HepG2 (cell line): Measurements from ENCODE around the gene TPRN. TPM values are rescaled to one million over a fixed set of nuclear protein-coding genes. Genes with fewer than 3 reads are reported as not detected.

Source experiments
- ATAC-seq: fragments of 200-7000 bp; cut with Tn5 transposase; 3 replicates; pipeline ENCODE4 v1.9.1; 2020; ENCODE audit warnings: mild to moderate bottlenecking, moderate library complexity
- BruUV-seq: library from RNA; stranded (reverse); fragments of 400-500 nt; replicated peaks from 2 replicates; lab custom pipeline; 2021; lab: Mats Ljungman, UMichigan
- CTCF ChIA-PET: fragments of 300-600 bp; formaldehyde crosslinking; extraction: SDS; loops from one replicate; lab custom pipeline; 2021; ENCODE audit warnings: low total read pairs, inconsistent platforms, low intra/inter-chr PET ratio; lab: Yijun Ruan, JAX
- POLR2A ChIA-PET: fragments of 350-600 bp; sonication (Branson Sonifier 250); formaldehyde crosslinking; loops from one replicate; lab custom pipeline; 2020; ENCODE audit warnings: antibody characterized with exemption, inconsistent platforms; lab: Yijun Ruan, JAX
- DNase-seq: peaks from one replicate; pipeline ENCODE4 v3.0.0-alpha.2; 2015; ENCODE audit warnings: low spot score
- FAIRE-seq: peaks from 3 replicates; lab custom pipeline; 2011; peaks lifted over from hg19 to GRCh38; lab: Jason Lieb, UNC
- H2AFZ ChIP-seq: one replicate; pipeline ENCODE4 v1.6.1; 2011; ENCODE audit warnings: low read length, inconsistent platforms
- H3K27ac ChIP-seq: fragments of 300-600 bp; 3 replicates; pipeline ENCODE4 v1.8.0; 2011; ENCODE audit warnings: mixed run types, mild to moderate bottlenecking, mixed read lengths, low read length, inconsistent platforms; ENCODE audit not compliant: insufficient read depth; ENCODE audit errors: extremely low read length
- H3K27me3 ChIP-seq, 2 experiments: fragments of 200-600 bp in 1 of 2; 2 replicates in 1 of 2; 3 replicates in 1 of 2; pipeline versions ENCODE4 v1.6.0 to v1.8.0; 2011; ENCODE audit warnings: low read length in 2 of 2, mild to moderate bottlenecking in 2 of 2, moderate library complexity in 2 of 2, inconsistent platforms in 1 of 2; ENCODE audit not compliant: insufficient read depth in 2 of 2, control insufficient read depth in 1 of 2
- H3K36me3 ChIP-seq, 2 experiments: fragments of 200-600 bp in 1 of 2; replicated peaks in 1 of 2; 2 replicates in 1 of 2; 3 replicates in 1 of 2; pipeline versions ENCODE4 v1.5.1 to v1.8.0; 2011; ENCODE audit warnings: low read length in 2 of 2, inconsistent platforms in 1 of 2; ENCODE audit not compliant: insufficient read depth in 2 of 2, control insufficient read depth in 1 of 2
- H3K4me1 ChIP-seq: 2 replicates; pipeline ENCODE4 v1.5.1; 2012; ENCODE audit warnings: low read length, inconsistent platforms; ENCODE audit not compliant: insufficient read depth
- H3K4me2 ChIP-seq: 2 replicates; pipeline ENCODE4 v1.6.0; 2011; ENCODE audit warnings: low read depth, low read length, inconsistent platforms
- H3K4me3 ChIP-seq, 3 experiments: fragments of 200-600 bp in 1 of 3; sonication (generic), shearing (Covaris generic) in 1 of 3; replicated peaks in 1 of 3; 2 replicates each; pipeline ENCODE4 v1.5.1; 2011 to 2016; ENCODE audit warnings: low read length in 3 of 3, inconsistent platforms in 2 of 3, low read depth in 2 of 3, mild to moderate bottlenecking in 2 of 3, control low read depth in 1 of 3, mixed read lengths in 1 of 3; ENCODE audit not compliant: insufficient read depth in 1 of 3
- H3K79me2 ChIP-seq: one replicate; pipeline ENCODE4 v1.6.1; 2011; ENCODE audit warnings: low read length, inconsistent platforms; ENCODE audit not compliant: insufficient read depth
- H3K9ac ChIP-seq: 2 replicates; pipeline ENCODE4 v1.6.0; 2011; ENCODE audit warnings: mild to moderate bottlenecking, low read depth, low read length, inconsistent platforms; ENCODE audit not compliant: insufficient read depth
- H3K9me3 ChIP-seq: 2 replicates; pipeline ENCODE4 v1.5.1; 2012; ENCODE audit warnings: mild to moderate bottlenecking, low read length
- H4K20me1 ChIP-seq: 2 replicates; pipeline ENCODE4 v1.6.0; 2011; ENCODE audit warnings: inconsistent platforms, mild to moderate bottlenecking, low read length, moderate library complexity; ENCODE audit not compliant: insufficient read depth
- AGO1 ChIP-seq: fragments of 200-400 bp; formaldehyde crosslinking; IDR thresholded peaks from 2 replicates; pipeline ENCODE4 v1.6.1; 2017; ENCODE audit warnings: mild to moderate bottlenecking, low read depth, low read length, moderate library complexity; ENCODE audit not compliant: poor library complexity, severe bottlenecking
- AGO2 ChIP-seq: fragments of 200-400 bp; formaldehyde crosslinking; optimal IDR thresholded peaks from 2 replicates; pipeline ENCODE3; 2017; ENCODE audit warnings: mild to moderate bottlenecking, low read depth, low read length, moderate library complexity
- AKAP8 ChIP-seq: sonication (generic); formaldehyde crosslinking; IDR thresholded peaks from 2 replicates; pipeline ENCODE4 v1.5.1; 2020; ENCODE audit warnings: mild to moderate bottlenecking, missing genetic modification reagents
- CHCHD3 ChIP-seq: sonication (generic); formaldehyde crosslinking; IDR thresholded peaks from 2 replicates; pipeline ENCODE4 v1.8.0; 2022; ENCODE audit warnings: mild to moderate bottlenecking, missing genetic modification reagents, moderate library complexity
- ETV5 ChIP-seq: IDR thresholded peaks from 2 replicates; pipeline ENCODE4 v1.6.1; 2018; ENCODE audit warnings: missing biosample characterization, missing genetic modification reagents, inconsistent platforms, borderline replicate concordance
- HNRNPL ChIP-seq: fragments of 200-400 bp; formaldehyde crosslinking; IDR thresholded peaks from 2 replicates; pipeline ENCODE4 v1.6.1; 2017; ENCODE audit warnings: mild to moderate bottlenecking, low read depth, low read length
- PHF8 ChIP-seq: sonication (generic); formaldehyde crosslinking; IDR thresholded peaks from 2 replicates; pipeline ENCODE4 v1.5.0; 2020; ENCODE audit warnings: missing genetic modification reagents
- POLR2A ChIP-seq, 2 experiments: IDR thresholded peaks; 2 replicates each; pipeline ENCODE4 v1.6.1; 2011; ENCODE audit warnings: low read depth in 2 of 2, low read length in 2 of 2, mild to moderate bottlenecking in 1 of 2, moderate library complexity in 1 of 2; ENCODE audit not compliant: insufficient read depth in 1 of 2
- SRY ChIP-seq: sonication (generic); formaldehyde crosslinking; IDR thresholded peaks from 2 replicates; pipeline ENCODE4 v1.8.0; 2022; ENCODE audit warnings: mild to moderate bottlenecking, missing genetic modification reagents
- ZBTB7B ChIP-seq: sonication (generic); formaldehyde crosslinking; IDR thresholded peaks from 2 replicates; pipeline ENCODE4 v1.4.0; 2020; ENCODE audit warnings: missing genetic modification reagents
- ZNF883 ChIP-seq: sonication (generic); formaldehyde crosslinking; IDR thresholded peaks from 2 replicates; pipeline ENCODE4 v1.5.1; 2020; ENCODE audit warnings: mild to moderate bottlenecking, missing genetic modification reagents; ENCODE audit errors: not compliant biosample characterization
- ZNF891 ChIP-seq: sonication (generic); formaldehyde crosslinking; IDR thresholded peaks from 2 replicates; pipeline ENCODE4 v1.5.0; 2020; ENCODE audit warnings: mild to moderate bottlenecking, missing genetic modification reagents
- WGBS: methylation state at CpG from one replicate; pipeline ENCODE4 v1.1.6; 2017; ENCODE audit warnings: low lambda C conversion rate; 5-methylcytosine and 5-hydroxymethylcytosine counted together
- in situ Hi-C: cut with HindIII; loops from 2 replicates; pipeline ENCODE4 v1.10.0; 2017; ENCODE audit warnings: low pct_unique_long_range_greater_than_20kb; ENCODE audit not compliant: extremely low pct_ligation_motif_present
- intact Hi-C: fragments of 100-400 bp; cut with micrococcal nuclease; formaldehyde crosslinking; loops from one replicate; pipeline ENCODE4 v1.10.0; 2022; ENCODE audit not compliant: unreplicated experiment
- polyA plus RNA-seq, 8 experiments: library from polyadenylated mRNA; depleted of rRNA in 3 of 8; stranded (reverse) in 7 of 8; unstranded in 1 of 8; fragments of >200 nt; fragmentation: Illumina TruSeq in 4 of 8; extraction: Trizol in 4 of 8; gene quantifications; 2 replicates each; pipeline versions ENCODE4 v1.2.1 to v1.2.3, GENCODE V29; 2011 to 2016; ENCODE audit warnings: low read depth in 4 of 8, missing spikeins in 1 of 8, mixed read lengths in 1 of 8; ENCODE audit not compliant: insufficient read depth in 1 of 8
- total RNA-seq, 5 experiments: library from RNA; depleted of rRNA; stranded (reverse); fragments of >200 nt; fragmentation: Illumina TruSeq; extraction: Trizol; gene quantifications; 2 replicates each; pipeline ENCODE4 v1.2.3, GENCODE V29; 2016; ENCODE audit warnings: low read depth in 1 of 5
- TF ChIP-seq, protein P1 (sequence below): sonication (generic); formaldehyde crosslinking; IDR thresholded peaks from 2 replicates; pipeline ENCODE4 v1.5.0; 2020; ENCODE audit warnings: missing genetic modification reagents

Gene TPRN
- total and polyA plus RNA-seq, 2 of the 13 experiments (the other 11 are each of a cell fraction or from before 2014, with no cell fraction given) = 10.1 to 19.2 TPM

GRCh38 chr9:137225699-137226331 is 25.3 kb upstream of the TPRN start (continued):
- TF ChIP-seq PHF8 (CRISPR knock-in tag) (peak; percentile 2; the same call in 1 of the 2 replicates), AGO1 (peak; percentile 26), ZBTB7B (no peak)

DNA sequence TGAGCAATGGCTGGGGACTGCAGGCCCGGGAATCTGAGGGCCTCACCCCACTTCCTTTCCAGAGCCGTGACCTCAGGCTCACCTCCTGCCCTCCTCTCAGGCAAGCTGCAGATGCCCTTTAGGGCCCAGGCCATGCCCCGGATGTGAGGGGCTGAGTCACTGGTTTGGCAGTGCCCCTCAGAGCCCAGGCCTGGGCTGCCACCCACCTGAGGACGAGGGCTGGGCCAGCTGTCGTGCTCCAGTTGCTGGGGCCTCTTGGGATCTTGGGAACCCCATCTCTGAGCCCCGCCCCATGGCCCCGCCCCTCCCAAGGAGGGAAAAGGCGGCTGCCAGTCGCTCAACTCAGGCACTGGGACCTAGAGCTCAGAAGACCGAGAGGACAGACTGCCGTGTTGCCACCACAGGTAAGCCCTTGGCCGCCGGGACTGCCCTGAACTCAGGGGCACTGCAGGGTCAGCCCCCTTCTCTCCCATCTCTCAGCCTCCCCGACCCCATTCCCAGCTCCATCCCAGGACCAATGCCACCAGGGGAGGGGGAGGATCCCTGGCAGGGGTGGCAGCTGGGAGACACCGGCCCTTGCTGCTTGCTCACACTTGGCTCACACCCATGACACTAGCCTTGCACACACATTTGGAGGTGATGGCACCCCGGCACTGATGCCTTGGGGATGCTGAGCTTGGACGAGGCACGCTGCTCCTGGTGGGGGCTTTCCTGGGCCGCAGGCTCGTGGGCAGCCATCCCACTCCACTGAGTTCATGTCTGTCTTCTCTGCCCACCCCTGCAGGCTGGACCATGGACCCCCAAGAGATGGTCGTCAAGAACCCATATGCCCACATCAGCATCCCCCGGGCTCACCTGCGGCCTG is 24.5 kb upstream of the TPRN start, which contains the start of gene CYSRT1:
Gene CYSRT1, plus strand, starts transcription at position 345 of the 865 bp plus-strand sequence. Its CDS starts 448 bp downstream, at position 793.
- DNase-seq (no peak), ATAC-seq (no peak), FAIRE-seq (no peak)
- Histone ChIP-seq H3K79me2 (no peaks in the 10 kb centered on the region), H3K27ac (peak within 1 kb of the TSS; percentile 58), H3K9me3 (no peaks in the 10 kb centered on the region), H4K20me1 (no peaks in the 10 kb centered on the region), H3K4me1 (peaks cover 66% of the 10 kb centered on the region), H2AFZ (no peak within 1 kb of the TSS), H3K27me3 (no peaks in the 10 kb centered on the region; a peak in 1 of 5 replicates), H3K4me3 (peak within 1 kb of the TSS; percentile 84 to 99 (median 92)), H3K4me2 (peak within 1 kb of the TSS; percentile 84), H3K9ac (peak within 1 kb of the TSS; percentile 94), H3K36me3 (no peaks in the 10 kb centered on the region)
- POLR2A ChIA-PET = interaction anchor here (1.9 to 13.4 kb wide), 4 partner anchors 10 to 36 kb away, joined by 5 to 225 read pairs (median 32); partner anchors contain the start of genes ANAPC2, NDOR1, SSNA1 and TMEM203
- 40% methylated on average over 7 of the region's 23 CpGs for whole genome bisulfite sequencing
- BruUV-seq = no TSS peak
- intact Hi-C loops = no loop called here
- TF ChIP-seq ZNF883 (CRISPR knock-in tag) = no peak
- TF ChIP-seq ETV5 (CRISPR knock-in tag) = peak; percentile 24; the same call in 1 of the 2 replicates
- peak; percentile 26; the same call in 1 of the 2 replicates for TF ChIP-seq SRY
- TF ChIP-seq, protein P1, sequence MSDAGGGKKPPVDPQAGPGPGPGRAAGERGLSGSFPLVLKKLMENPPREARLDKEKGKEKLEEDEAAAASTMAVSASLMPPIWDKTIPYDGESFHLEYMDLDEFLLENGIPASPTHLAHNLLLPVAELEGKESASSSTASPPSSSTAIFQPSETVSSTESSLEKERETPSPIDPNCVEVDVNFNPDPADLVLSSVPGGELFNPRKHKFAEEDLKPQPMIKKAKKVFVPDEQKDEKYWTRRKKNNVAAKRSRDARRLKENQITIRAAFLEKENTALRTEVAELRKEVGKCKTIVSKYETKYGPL (CRISPR knock-in tag) = no peak
- no peak for TF ChIP-seq CHCHD3
- 0 out of 2 replicates have a peak, but pooled peaks have one; percentile 47 for TF ChIP-seq AKAP8
- TF ChIP-seq POLR2A (IDR thresholded peaks at IDR 0.05; ENCODE audit: insufficient read depth in 1 of 2, low read depth in 2 of 2, low read length in 2 of 2) = peak in 1 of 2 experiments; percentile 26; a peak in 1 of 4 replicates
- TF ChIP-seq AGO2 = peak; percentile 64
- 0 out of 2 replicates have a peak, but pooled peaks have one; percentile 3 for TF ChIP-seq ZNF891 (CRISPR knock-in tag)
- TF ChIP-seq HNRNPL = 0 out of 2 replicates have a peak, but pooled peaks have one; percentile 25
- in situ Hi-C loops = loop anchor here (5.0 kb wide), 2 partner anchors 38 to 113 kb away; partner anchors contain the start of genes ANAPC2, DPP7 and SSNA1
- CTCF ChIA-PET = no interaction called here
